GM19468 (cell line): Measurements from ENCODE around the gene ABCC8.

Experiments used
- ATAC-seq: cut with Tn5 transposase; IDR thresholded peaks from one replicate; pipeline ENCODE4 v1.9.1; 2021; ENCODE audit warnings: mild to moderate bottlenecking, moderate library complexity, moderate number of reproducible peaks; ENCODE audit not compliant: unreplicated experiment; ENCODE audit errors: extremely low read depth

Gene ABCC8

GRCh38 chr11:17393472-17393871 is 83.2 kb downstream of the ABCC8 start:
- ATAC-seq: no peak

GRCh38 chr11:17392872-17393271 is 83.8 kb downstream of the ABCC8 start:
- ATAC-seq: no peak

GRCh38 chr11:17391493-17392355 is 84.9 kb downstream of the ABCC8 start:
- ATAC-seq: no peak

- ATAC-seq: no peak
These were observed 86.5 kb downstream of the ABCC8 start for GRCh38 chr11:17389957-17390649.

- ATAC-seq: no peak
These were observed 87.3 kb downstream of the ABCC8 start for GRCh38 chr11:17389211-17389956.

- no peak for ATAC-seq
These were observed 87.9 kb downstream of the ABCC8 start, which contains the start of gene KCNJ11 for GRCh38 chr11:17388609-17389210. KCNJ11 (minus strand) TSS chr11:17388659; CDS start chr11:17388091, 568 bp downstream.

GRCh38 chr11:17387811-17388210 is 88.8 kb downstream of the ABCC8 start:
- no peak for ATAC-seq

- no peak for ATAC-seq
These were observed 89.4 kb downstream of the ABCC8 start for GRCh38 chr11:17387254-17387653.

GRCh38 chr11:17386331-17387084 is 90.1 kb downstream of the ABCC8 start:
- no peak for ATAC-seq

GRCh38 chr11:17385926-17386325 is 90.7 kb downstream of the ABCC8 start:
- ATAC-seq: no peak

GRCh38 chr11:17385492-17385891 is 91.2 kb downstream of the ABCC8 start:
- ATAC-seq: no peak

GRCh38 chr11:17384002-17384511 is 92.6 kb downstream of the ABCC8 start:
- ATAC-seq: peak; percentile 41

GRCh38 chr11:17383461-17383860 is 93.2 kb downstream of the ABCC8 start:
- no peak for ATAC-seq

GRCh38 chr11:17382046-17382728 is 94.5 kb downstream of the ABCC8 start:
- ATAC-seq: no peak

GRCh38 chr11:17381156-17381555 is 95.5 kb downstream of the ABCC8 start:
- no peak for ATAC-seq

GRCh38 chr11:17379383-17380180 is 97.1 kb downstream of the ABCC8 start:
- ATAC-seq: no peak

GRCh38 chr11:17378655-17379054 is 98.0 kb downstream of the ABCC8 start:
- no peak for ATAC-seq

GRCh38 chr11:17376493-17376892 is 100.2 kb downstream of the ABCC8 start:
- ATAC-seq: no peak
